Uterus (tissue), 2 donors: ENCODE results near the gene UGT1A7.

Experiments
- CTCF ChIP-seq, 4 experiments: fragments of 200-600 bp in 2 of 4; fragments of 450-650 bp in 2 of 4; sonication (generic) in 2 of 4; IDR thresholded peaks; one replicate each; pipeline ENCODE4 v1.5.1; 2016 to 2019; ENCODE audit warnings: antibody characterized with exemption in 4 of 4, mild to moderate bottlenecking in 2 of 4, moderate library complexity in 1 of 4
- POLR2A ChIP-seq, 2 donors: fragments of 450-650 bp; IDR thresholded peaks; one replicate each; pipeline ENCODE4 v1.6.1; 2016; ENCODE audit warnings: antibody characterized with exemption in 2 of 2, mild to moderate bottlenecking in 1 of 2, moderate library complexity in 1 of 2

- no peak for TF ChIP-seq CTCF (IDR thresholded peaks at IDR 0.05)
- TF ChIP-seq POLR2A (IDR thresholded peaks at IDR 0.05): no peak
These were observed 1.2 kb upstream of the UGT1A7 start for GRCh38 chr2:233680361-233681045.
